ENCODE data around the gene TAF5. TPM values are rescaled to one million over a fixed set of nuclear protein-coding genes. Genes with fewer than 3 reads are reported as not detected.

Gene TAF5
- total and polyA plus RNA-seq, 2 of the 4 experiments (the other 2 are of a cell fraction), result 1.9 to 3.6 TPM

- POLR2A ChIA-PET (ENCODE audit: unreplicated experiment), result no interaction called here
Observed at GRCh38 chr10:103373544-103373943, 5.8 kb downstream of the TAF5 start.

More at GRCh38 chr10:103373544-103373943, 5.8 kb downstream of the TAF5 start:
- no peak overlapping the region for H3K4me3 ChIP-seq (ENCODE audit: insufficient read depth, low read depth, low read length)
- TF ChIP-seq BHLHE40 (IDR thresholded peaks at IDR 0.05; ENCODE audit: low read depth, low read length), result no peak
- TF ChIP-seq CHD1 (IDR thresholded peaks at IDR 0.05; ENCODE audit: low read depth, low read length), result no peak
- TF ChIP-seq, protein P1, sequence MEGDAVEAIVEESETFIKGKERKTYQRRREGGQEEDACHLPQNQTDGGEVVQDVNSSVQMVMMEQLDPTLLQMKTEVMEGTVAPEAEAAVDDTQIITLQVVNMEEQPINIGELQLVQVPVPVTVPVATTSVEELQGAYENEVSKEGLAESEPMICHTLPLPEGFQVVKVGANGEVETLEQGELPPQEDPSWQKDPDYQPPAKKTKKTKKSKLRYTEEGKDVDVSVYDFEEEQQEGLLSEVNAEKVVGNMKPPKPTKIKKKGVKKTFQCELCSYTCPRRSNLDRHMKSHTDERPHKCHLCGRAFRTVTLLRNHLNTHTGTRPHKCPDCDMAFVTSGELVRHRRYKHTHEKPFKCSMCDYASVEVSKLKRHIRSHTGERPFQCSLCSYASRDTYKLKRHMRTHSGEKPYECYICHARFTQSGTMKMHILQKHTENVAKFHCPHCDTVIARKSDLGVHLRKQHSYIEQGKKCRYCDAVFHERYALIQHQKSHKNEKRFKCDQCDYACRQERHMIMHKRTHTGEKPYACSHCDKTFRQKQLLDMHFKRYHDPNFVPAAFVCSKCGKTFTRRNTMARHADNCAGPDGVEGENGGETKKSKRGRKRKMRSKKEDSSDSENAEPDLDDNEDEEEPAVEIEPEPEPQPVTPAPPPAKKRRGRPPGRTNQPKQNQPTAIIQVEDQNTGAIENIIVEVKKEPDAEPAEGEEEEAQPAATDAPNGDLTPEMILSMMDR (conservative IDR thresholded peaks at IDR 0.05; ENCODE audit: low read depth, low read length), result no peak
- no peak for TF ChIP-seq POLR2A (IDR thresholded peaks at IDR 0.05; ENCODE audit: low read depth, low read length)
- TF ChIP-seq FOS (IDR thresholded peaks at IDR 0.05; ENCODE audit: low read depth, low read length), result no peak
- TF ChIP-seq MAFK (IDR thresholded peaks at IDR 0.05; ENCODE audit: low read depth, low read length), result no peak
- no peak for TF ChIP-seq USF2 (IDR thresholded peaks at IDR 0.05; ENCODE audit: low read depth, low read length)
- TF ChIP-seq RCOR1 (IDR thresholded peaks at IDR 0.05; ENCODE audit: insufficient replicate concordance, low read length), result no peak
- no peaks in the 10 kb centered on the region for H3K4me1 ChIP-seq (ENCODE audit: control insufficient read depth, insufficient read depth, low read length)
- no peaks in the 10 kb centered on the region for H3K9me3 ChIP-seq (ENCODE audit: control insufficient read depth, insufficient read depth, low read length)
- CTCF ChIA-PET, result no interaction called here
- in situ Hi-C loops (cut with MboI; ENCODE audit: low sequenced_read_pairs), result no loop called here
- no peak overlapping the region for H2BK5ac ChIP-seq (ENCODE audit: low read depth, low read length, poor library complexity, severe bottlenecking)
- peaks cover 10% of the 10 kb centered on the region for H3K36me3 ChIP-seq (ENCODE audit: control insufficient read depth, insufficient read depth, low read length)
- H2BK15ac ChIP-seq (ENCODE audit: low read depth, low read length), result no peak overlapping the region
- no peak overlapping the region for H2BK20ac ChIP-seq (ENCODE audit: low read depth, low read length)
- H2BK120ac ChIP-seq (ENCODE audit: low read depth, low read length), result no peak overlapping the region
- intact Hi-C loops (cut with micrococcal nuclease), result no loop called here
- H3K14ac ChIP-seq (replicated peaks; ENCODE audit: low read depth, low read length), result no peak overlapping the region
- no peak overlapping the region for H4K91ac ChIP-seq (ENCODE audit: insufficient read depth, low read depth, low read length)
- H2AK9ac ChIP-seq (replicated peaks; ENCODE audit: low read depth, low read length, poor library complexity), result no peak overlapping the region
- no peak overlapping the region for H3K4me2 ChIP-seq (ENCODE audit: low read depth, low read length)
- H3K9me1 ChIP-seq (ENCODE audit: insufficient read depth, low read length), result no peaks in the 10 kb centered on the region; the same call in 1 of the 2 replicates
- no peak overlapping the region for H3K18ac ChIP-seq (ENCODE audit: low read depth, low read length)
- H3K27ac ChIP-seq (ENCODE audit: insufficient read depth, low read length), result no peak overlapping the region
- no peak overlapping the region for H2AK5ac ChIP-seq (ENCODE audit: low read depth, low read length)
- DNase-seq, result no peak
- no peak for ATAC-seq (ENCODE audit: low read depth)
- no peak overlapping the region for H4K8ac ChIP-seq (ENCODE audit: low read depth in 2 of 2, low read length in 2 of 2)
- no TSS peak for BruUV-seq (replicated peaks)
- H3K27me3 ChIP-seq (ENCODE audit: control insufficient read depth, insufficient read depth, low read length), result no peaks in the 10 kb centered on the region
- H3K56ac ChIP-seq (ENCODE audit: extremely low read depth, insufficient read depth, low read length), result no peak overlapping the region
- no peak overlapping the region for H4K5ac ChIP-seq (ENCODE audit: low read depth, low read length)
- WGBS, 2 experiments (ENCODE audit: extremely low coverage in 2 of 2, insufficient read length in 1 of 2), result no CpG with 5 or more reads among the region's 3 CpGs
- H2AFZ ChIP-seq (replicated peaks; ENCODE audit: low read length, poor library complexity), result no peak overlapping the region
- H3K9ac ChIP-seq (ENCODE audit: low read depth, low read length), result no peak overlapping the region
- H3K23ac ChIP-seq (ENCODE audit: low read depth, low read length), result no peak overlapping the region
- no peaks in the 10 kb centered on the region for H4K20me1 ChIP-seq (ENCODE audit: insufficient read depth, low read length)
- H3K4ac ChIP-seq (ENCODE audit: low read depth, low read length), result no peak overlapping the region
- dilution Hi-C loops (cut with HindIII; ENCODE audit: low sequenced_read_pairs, unreplicated experiment), result no loop called here
- H3K79me1 ChIP-seq (ENCODE audit: low read depth in 1 of 2, low read length in 2 of 2), result peaks cover 8 to 32% of the 10 kb centered on the region in 2 experiments; a peak in 3 of 4 replicates

All from IMR-90 (cell line).